ENCODE measurements around the gene CORO1C. TPM values are rescaled to one million over a fixed set of nuclear protein-coding genes. Genes with fewer than 3 reads are reported as not detected.

CORO1C gene
- total RNA-seq, 1 experiment from 2014 or later: 195 TPM

DNA sequence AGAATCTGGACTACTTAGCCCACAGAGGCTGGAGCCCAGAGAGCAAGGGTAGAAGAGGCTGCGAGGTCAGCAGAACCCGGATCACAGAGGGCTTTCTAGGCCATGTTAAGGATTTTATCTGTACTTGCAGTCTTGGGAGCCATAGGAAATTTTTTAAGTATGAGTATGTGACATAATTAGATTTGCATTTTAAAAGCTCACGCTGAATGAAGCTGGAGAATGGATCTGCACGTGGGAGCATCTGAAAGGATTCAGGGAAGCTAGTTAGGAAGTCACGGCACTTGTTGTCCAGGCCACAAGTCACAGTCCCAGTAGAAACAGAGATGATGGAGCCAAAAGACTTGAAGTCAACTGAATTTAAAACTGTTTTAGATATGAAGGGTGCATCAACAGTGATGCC lies 14.1 kb downstream of the CORO1C start:
- Mint-ChIP-seq H3K36me3 (ENCODE audit: insufficient read depth, unreplicated experiment) (peaks cover 19% of the 10 kb centered on the region), H3K27ac (ENCODE audit: unreplicated experiment) (no peak overlapping the region), H3K4me1 (ENCODE audit: low read depth, unreplicated experiment) (peaks cover 28% of the 10 kb centered on the region), H3K4me3 (ENCODE audit: unreplicated experiment) (no peak overlapping the region), H3K27me3 (ENCODE audit: insufficient read depth, unreplicated experiment) (no peaks in the 10 kb centered on the region), H3K9me3 (ENCODE audit: unreplicated experiment) (no peaks in the 10 kb centered on the region)
- H3K4me3 ChIP-seq (ENCODE audit: low read depth, low read length): no peak overlapping the region
- H3K36me3 ChIP-seq (ENCODE audit: control insufficient read depth, insufficient read depth, low read length): no peaks in the 10 kb centered on the region; the same call in 1 of the 2 replicates
- peaks cover 16% of the 10 kb centered on the region for H3K4me1 ChIP-seq
- intact Hi-C loops (cut with micrococcal nuclease; ENCODE audit: unreplicated experiment): no loop called here
- ChIA-PET CTCF (no interaction called here), POLR2A (no interaction called here)
- BruUV-seq (replicated peaks): no TSS peak
- H3K27me3 ChIP-seq (replicated peaks; ENCODE audit: control insufficient read depth, insufficient read depth, low read length): no peaks in the 10 kb centered on the region
- H3K9me3 ChIP-seq: no peaks in the 10 kb centered on the region
- TF ChIP-seq, protein P1, sequence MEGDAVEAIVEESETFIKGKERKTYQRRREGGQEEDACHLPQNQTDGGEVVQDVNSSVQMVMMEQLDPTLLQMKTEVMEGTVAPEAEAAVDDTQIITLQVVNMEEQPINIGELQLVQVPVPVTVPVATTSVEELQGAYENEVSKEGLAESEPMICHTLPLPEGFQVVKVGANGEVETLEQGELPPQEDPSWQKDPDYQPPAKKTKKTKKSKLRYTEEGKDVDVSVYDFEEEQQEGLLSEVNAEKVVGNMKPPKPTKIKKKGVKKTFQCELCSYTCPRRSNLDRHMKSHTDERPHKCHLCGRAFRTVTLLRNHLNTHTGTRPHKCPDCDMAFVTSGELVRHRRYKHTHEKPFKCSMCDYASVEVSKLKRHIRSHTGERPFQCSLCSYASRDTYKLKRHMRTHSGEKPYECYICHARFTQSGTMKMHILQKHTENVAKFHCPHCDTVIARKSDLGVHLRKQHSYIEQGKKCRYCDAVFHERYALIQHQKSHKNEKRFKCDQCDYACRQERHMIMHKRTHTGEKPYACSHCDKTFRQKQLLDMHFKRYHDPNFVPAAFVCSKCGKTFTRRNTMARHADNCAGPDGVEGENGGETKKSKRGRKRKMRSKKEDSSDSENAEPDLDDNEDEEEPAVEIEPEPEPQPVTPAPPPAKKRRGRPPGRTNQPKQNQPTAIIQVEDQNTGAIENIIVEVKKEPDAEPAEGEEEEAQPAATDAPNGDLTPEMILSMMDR (IDR thresholded peaks at IDR 0.05; ENCODE audit: insufficient read depth in 1 of 2, low read depth in 1 of 2, low read length in 1 of 2, severe bottlenecking in 1 of 2, unreplicated experiment in 1 of 2): no peak
- no peak for DNase-seq

DNA sequence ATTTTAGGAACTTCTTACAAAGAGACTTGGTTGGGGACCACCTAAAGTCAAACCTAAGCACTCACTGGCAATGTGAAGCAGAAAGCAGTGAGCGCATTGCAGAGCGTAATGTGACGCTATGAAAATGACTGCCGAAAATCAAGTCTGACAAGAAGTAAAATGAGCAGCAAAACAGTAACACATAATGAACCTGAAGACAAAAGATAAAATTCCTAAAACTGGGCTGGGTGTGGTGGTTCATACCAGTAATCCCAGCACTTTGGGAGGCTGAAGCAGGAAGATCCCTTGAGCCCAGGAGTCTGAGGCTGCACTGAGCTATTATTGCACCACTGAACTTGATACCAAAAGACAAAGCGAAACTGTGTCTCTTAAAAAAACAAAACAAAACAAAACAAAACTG lies 16.5 kb downstream of the CORO1C start:
- Mint-ChIP-seq H3K4me1 (ENCODE audit: low read depth, unreplicated experiment) (peaks cover 17% of the 10 kb centered on the region), H3K4me3 (ENCODE audit: unreplicated experiment) (no peak overlapping the region), H3K9me3 (ENCODE audit: unreplicated experiment) (no peaks in the 10 kb centered on the region), H3K27ac (ENCODE audit: unreplicated experiment) (no peak overlapping the region), H3K36me3 (ENCODE audit: insufficient read depth, unreplicated experiment) (peaks cover 31% of the 10 kb centered on the region), H3K27me3 (ENCODE audit: insufficient read depth, unreplicated experiment) (no peaks in the 10 kb centered on the region)
- ChIA-PET POLR2A (interaction anchor here (0.6 kb wide), 1 partner anchor 25 kb away, joined by 3 read pairs; no protein-coding TSS in a partner anchor), CTCF (no interaction called here)
- H3K9me3 ChIP-seq: no peaks in the 10 kb centered on the region
- no peaks in the 10 kb centered on the region for H3K4me1 ChIP-seq
- no peak for DNase-seq
- TF ChIP-seq, protein P1 (IDR thresholded peaks at IDR 0.05; ENCODE audit: insufficient read depth in 1 of 2, low read depth in 1 of 2, low read length in 1 of 2, severe bottlenecking in 1 of 2, unreplicated experiment in 1 of 2): no peak
- BruUV-seq (replicated peaks): no TSS peak
- no peaks in the 10 kb centered on the region; the same call in 1 of the 2 replicates for H3K36me3 ChIP-seq (ENCODE audit: control insufficient read depth, insufficient read depth, low read length)
- no peak overlapping the region for H3K4me3 ChIP-seq (ENCODE audit: low read depth, low read length)
- no peaks in the 10 kb centered on the region for H3K27me3 ChIP-seq (replicated peaks; ENCODE audit: control insufficient read depth, insufficient read depth, low read length)
- intact Hi-C loops (cut with micrococcal nuclease; ENCODE audit: unreplicated experiment): no loop called here

DNA sequence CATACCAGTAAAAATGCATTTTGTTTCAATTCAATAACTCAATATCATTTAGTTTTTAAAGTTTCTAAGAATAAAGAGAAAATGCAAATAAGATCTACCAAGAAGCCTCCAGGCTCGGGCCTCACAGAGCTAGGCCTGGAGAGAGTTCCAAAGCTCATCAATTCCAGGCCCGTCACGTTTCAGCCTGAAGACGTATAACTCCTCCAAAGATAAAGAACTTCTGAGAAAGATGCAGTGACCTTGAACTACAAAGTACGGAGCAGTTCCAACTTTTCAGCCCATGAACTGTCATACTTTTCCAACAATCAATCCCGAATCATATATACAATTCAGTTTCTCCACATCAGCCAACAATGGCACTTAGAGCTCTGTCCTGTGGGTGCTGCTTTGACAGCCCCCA lies 17.8 kb downstream of the CORO1C start:
- POLR2A ChIA-PET: no interaction called here

More for the DNA sequence above, 17.8 kb downstream of the CORO1C start:
- Histone ChIP-seq H3K36me3 (ENCODE audit: control insufficient read depth, insufficient read depth, low read length) (no peaks in the 10 kb centered on the region; the same call in 1 of the 2 replicates), H3K4me3 (ENCODE audit: low read depth, low read length) (no peak overlapping the region), H3K4me1 (no peaks in the 10 kb centered on the region), H3K9me3 (no peaks in the 10 kb centered on the region), H3K27me3 (replicated peaks; ENCODE audit: control insufficient read depth, insufficient read depth, low read length) (no peaks in the 10 kb centered on the region)
- no TSS peak for BruUV-seq (replicated peaks)
- Mint-ChIP-seq H3K9me3 (ENCODE audit: unreplicated experiment) (no peaks in the 10 kb centered on the region), H3K27me3 (ENCODE audit: insufficient read depth, unreplicated experiment) (no peaks in the 10 kb centered on the region), H3K4me1 (ENCODE audit: low read depth, unreplicated experiment) (peaks cover 17% of the 10 kb centered on the region), H3K4me3 (ENCODE audit: unreplicated experiment) (no peak overlapping the region), H3K36me3 (ENCODE audit: insufficient read depth, unreplicated experiment) (peaks cover 31% of the 10 kb centered on the region), H3K27ac (ENCODE audit: unreplicated experiment) (no peak overlapping the region)
- CTCF ChIA-PET: no interaction called here
- TF ChIP-seq, protein P1 (IDR thresholded peaks at IDR 0.05; ENCODE audit: insufficient read depth in 1 of 2, low read depth in 1 of 2, low read length in 1 of 2, severe bottlenecking in 1 of 2, unreplicated experiment in 1 of 2): no peak
- DNase-seq: no peak
- intact Hi-C loops (cut with micrococcal nuclease; ENCODE audit: unreplicated experiment): no loop called here

Data from Caco-2 (cell line).